Endothelial cell of umbilical vein (primary cell): ENCODE data around the gene BTN1A1.

Experiments
- EZH2 ChIP-seq: IDR thresholded peaks from 2 replicates; pipeline ENCODE4 v1.6.1; 2012; ENCODE audit warnings: borderline replicate concordance, low read depth, mild to moderate bottlenecking, moderate library complexity, low read length, inconsistent platforms; ENCODE audit not compliant: severe bottlenecking
- POLR2AphosphoS5 ChIP-seq: IDR thresholded peaks from 2 replicates; pipeline ENCODE4 v1.6.1; 2012; ENCODE audit warnings: low read depth, mild to moderate bottlenecking, control low read depth, low read length, moderate library complexity; ENCODE audit not compliant: insufficient read depth
- TF ChIP-seq, protein P1 (sequence below), 2 donors: IDR thresholded peaks; 1 replicate in 1 of 2; 2 replicates in 1 of 2; pipeline ENCODE4 v1.5.1; 2011; ENCODE audit warnings: low read length in 2 of 2, mild to moderate bottlenecking in 2 of 2, moderate library complexity in 2 of 2, control low read depth in 1 of 2, inconsistent platforms in 1 of 2, low read depth in 1 of 2; ENCODE audit not compliant: insufficient read depth in 1 of 2; ENCODE audit errors: extremely low read depth in 1 of 2

DNA sequence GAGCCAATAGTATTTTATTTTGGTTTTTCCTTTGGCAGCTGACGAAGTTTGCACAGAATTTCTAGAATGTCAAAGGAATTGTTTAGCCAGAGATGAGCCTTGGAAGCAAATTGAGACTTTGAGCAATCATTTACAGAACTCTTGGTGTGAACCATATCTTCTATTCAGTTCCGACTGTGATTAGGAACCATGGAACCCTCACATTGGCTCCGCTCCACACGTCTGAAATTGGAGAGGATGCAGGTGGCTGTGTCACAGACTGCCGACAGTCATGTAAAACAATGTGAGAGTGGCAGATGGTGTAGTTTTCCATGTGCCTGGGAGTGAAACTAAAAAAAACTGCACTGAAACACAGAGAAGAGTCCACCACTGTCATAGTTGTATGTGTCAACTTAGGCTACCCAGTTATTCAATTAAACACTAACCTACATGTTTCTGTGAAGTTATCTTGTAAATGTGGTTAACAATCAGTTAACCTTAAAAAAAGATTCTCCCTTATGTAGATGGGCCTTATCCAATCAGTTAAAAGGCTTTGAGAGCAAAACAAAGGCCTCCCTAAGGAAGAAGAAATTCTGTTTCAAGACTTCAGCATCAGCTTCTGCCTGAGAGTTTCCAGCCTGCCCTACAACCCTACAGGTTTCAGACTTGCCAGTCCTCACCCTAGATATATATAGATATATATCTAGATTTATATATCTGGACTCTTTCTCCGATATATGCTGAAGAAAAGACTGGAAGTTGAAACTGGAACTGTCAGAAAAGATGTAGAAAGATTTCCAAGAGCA is 34.8 kb downstream of the BTN1A1 start:
- TF ChIP-seq EZH2 (no peak), POLR2AphosphoS5 (no peak)
- TF ChIP-seq, protein P1, sequence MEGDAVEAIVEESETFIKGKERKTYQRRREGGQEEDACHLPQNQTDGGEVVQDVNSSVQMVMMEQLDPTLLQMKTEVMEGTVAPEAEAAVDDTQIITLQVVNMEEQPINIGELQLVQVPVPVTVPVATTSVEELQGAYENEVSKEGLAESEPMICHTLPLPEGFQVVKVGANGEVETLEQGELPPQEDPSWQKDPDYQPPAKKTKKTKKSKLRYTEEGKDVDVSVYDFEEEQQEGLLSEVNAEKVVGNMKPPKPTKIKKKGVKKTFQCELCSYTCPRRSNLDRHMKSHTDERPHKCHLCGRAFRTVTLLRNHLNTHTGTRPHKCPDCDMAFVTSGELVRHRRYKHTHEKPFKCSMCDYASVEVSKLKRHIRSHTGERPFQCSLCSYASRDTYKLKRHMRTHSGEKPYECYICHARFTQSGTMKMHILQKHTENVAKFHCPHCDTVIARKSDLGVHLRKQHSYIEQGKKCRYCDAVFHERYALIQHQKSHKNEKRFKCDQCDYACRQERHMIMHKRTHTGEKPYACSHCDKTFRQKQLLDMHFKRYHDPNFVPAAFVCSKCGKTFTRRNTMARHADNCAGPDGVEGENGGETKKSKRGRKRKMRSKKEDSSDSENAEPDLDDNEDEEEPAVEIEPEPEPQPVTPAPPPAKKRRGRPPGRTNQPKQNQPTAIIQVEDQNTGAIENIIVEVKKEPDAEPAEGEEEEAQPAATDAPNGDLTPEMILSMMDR (IDR thresholded peaks at IDR 0.05; ENCODE audit: extremely low read depth in 1 of 2, insufficient read depth in 1 of 2, low read depth in 1 of 2, low read length in 2 of 2) = no peak
